GM23248 (cell line): ENCODE measurements around the gene SEZ6.

Experiments
- EZH2 ChIP-seq: fragments of 200-600 bp; sonication (generic); IDR thresholded peaks from 2 replicates; pipeline ENCODE4 v1.6.1; 2018; ENCODE audit warnings: antibody characterized with exemption, mild to moderate bottlenecking; ENCODE audit not compliant: insufficient read depth, poor library complexity, severe bottlenecking
- EZH2phosphoT487 ChIP-seq: fragments of 200-600 bp; sonication (generic); IDR thresholded peaks from 2 replicates; pipeline ENCODE4 v1.6.1; 2018; ENCODE audit warnings: antibody characterized with exemption, moderate library complexity, mild to moderate bottlenecking, low read depth; ENCODE audit not compliant: insufficient read depth

DNA sequence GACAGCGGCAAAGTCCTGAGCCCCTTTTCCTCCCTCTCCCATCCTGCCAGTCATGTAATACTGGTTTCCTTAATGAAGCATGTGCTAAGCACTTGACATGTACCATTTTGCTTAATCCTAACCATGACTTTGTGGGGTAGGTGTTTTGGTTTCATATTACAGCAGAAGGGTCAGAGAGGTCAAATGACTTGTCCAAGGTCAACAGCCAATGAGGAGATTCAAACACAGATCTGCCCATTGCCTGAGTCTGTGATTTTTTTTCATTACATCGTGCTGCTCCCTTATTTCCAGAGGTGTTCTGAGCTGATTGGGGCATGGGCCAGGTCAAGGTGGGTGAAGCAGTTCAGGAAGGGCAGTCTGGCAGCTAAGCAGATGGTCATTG, 36.9 kb downstream of the SEZ6 start:
- TF ChIP-seq EZH2phosphoT487 (no peak), EZH2 (no peak)
